ENCODE results near the gene SHB.

DNA sequence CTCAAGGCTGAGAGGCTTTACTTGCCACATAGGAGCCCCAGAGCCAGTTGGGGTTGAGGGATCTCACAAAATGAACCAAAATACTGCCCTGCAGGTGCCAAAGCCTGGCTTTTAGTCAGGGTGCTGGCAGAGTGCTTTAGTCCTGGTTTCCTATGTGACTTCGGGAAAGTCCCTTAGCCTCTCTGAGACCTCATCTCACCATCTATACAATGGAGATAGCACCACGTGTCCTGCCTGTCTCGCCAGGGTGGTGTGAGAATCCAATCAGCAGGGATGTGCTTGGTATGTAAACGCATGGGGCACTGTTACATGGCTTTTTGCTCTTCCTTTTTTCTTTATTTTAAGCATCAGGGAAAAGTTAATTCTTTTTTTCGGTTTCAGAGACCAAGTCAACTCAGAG, 68.3 kb downstream of the SHB start:
- TF ChIP-seq, protein P1, sequence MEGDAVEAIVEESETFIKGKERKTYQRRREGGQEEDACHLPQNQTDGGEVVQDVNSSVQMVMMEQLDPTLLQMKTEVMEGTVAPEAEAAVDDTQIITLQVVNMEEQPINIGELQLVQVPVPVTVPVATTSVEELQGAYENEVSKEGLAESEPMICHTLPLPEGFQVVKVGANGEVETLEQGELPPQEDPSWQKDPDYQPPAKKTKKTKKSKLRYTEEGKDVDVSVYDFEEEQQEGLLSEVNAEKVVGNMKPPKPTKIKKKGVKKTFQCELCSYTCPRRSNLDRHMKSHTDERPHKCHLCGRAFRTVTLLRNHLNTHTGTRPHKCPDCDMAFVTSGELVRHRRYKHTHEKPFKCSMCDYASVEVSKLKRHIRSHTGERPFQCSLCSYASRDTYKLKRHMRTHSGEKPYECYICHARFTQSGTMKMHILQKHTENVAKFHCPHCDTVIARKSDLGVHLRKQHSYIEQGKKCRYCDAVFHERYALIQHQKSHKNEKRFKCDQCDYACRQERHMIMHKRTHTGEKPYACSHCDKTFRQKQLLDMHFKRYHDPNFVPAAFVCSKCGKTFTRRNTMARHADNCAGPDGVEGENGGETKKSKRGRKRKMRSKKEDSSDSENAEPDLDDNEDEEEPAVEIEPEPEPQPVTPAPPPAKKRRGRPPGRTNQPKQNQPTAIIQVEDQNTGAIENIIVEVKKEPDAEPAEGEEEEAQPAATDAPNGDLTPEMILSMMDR (IDR thresholded peaks at IDR 0.05; ENCODE audit: extremely low read depth in 1 of 2, insufficient read depth in 1 of 2, low read depth in 1 of 2, low read length in 2 of 2): no peak
- TF ChIP-seq POLR2AphosphoS5 (IDR thresholded peaks at IDR 0.05; ENCODE audit: insufficient read depth, low read depth, low read length): no peak
- no peak for TF ChIP-seq POLR2A (IDR thresholded peaks at IDR 0.05; ENCODE audit: low read depth, low read length)
- TF ChIP-seq MYC (IDR thresholded peaks at IDR 0.05; ENCODE audit: low read depth, low read length): no peak
- no peak for TF ChIP-seq GATA2 (IDR thresholded peaks at IDR 0.05; ENCODE audit: insufficient read depth, insufficient read length, low read depth, low read length)
- no peak for TF ChIP-seq JUN (IDR thresholded peaks at IDR 0.05; ENCODE audit: borderline replicate concordance, insufficient read depth, insufficient read length, low read depth)
- no peak for TF ChIP-seq EZH2 (IDR thresholded peaks at IDR 0.05; ENCODE audit: borderline replicate concordance, low read depth, low read length, severe bottlenecking)
- TF ChIP-seq, protein P2, sequence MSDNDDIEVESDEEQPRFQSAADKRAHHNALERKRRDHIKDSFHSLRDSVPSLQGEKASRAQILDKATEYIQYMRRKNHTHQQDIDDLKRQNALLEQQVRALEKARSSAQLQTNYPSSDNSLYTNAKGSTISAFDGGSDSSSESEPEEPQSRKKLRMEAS (IDR thresholded peaks at IDR 0.05; ENCODE audit: insufficient read depth, insufficient read length): no peak
- TF ChIP-seq FOS (IDR thresholded peaks at IDR 0.05; ENCODE audit: borderline replicate concordance, insufficient read depth, low read length): no peak

Measured in endothelial cell of umbilical vein (primary cell).